ENCODE results near the gene GPC1. TPM values are rescaled to one million over a fixed set of nuclear protein-coding genes. Genes with fewer than 3 reads are reported as not detected.
A peak's percentile ranks its signal among the peaks of the same experiment; 100 is the strongest.

GPC1 gene
- polyA plus RNA-seq, 1 of the 3 experiments (the other 2 are of a cell fraction), result 65.5 TPM

DNA sequence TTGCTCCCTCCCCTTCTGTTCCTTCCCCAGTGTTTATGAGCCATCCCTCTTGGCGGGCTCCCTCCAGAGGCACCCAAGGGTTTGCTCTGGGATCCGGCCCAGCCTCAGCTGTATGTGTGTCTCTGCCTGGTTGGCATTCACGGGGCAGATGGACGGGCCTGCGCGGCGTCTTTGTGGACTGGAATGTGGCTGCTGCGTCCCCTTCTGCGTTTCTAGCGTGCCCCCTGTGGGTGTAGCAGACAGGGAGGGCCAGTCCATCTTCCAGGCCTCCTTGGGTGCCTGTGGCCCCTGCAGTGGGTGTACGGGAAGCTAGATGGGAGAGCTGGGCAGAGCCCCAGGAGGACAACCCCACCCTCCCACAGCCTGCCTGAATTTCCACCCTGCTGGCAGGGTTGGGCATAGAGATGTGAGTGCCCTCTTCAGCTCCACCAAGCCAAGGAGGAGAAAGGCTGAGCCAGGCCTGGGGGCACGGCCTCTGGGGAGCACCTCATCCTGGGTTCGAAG is 15.7 kb downstream of the GPC1 start:
- POLR2A ChIA-PET, result interaction anchor here (1.1 kb wide), 1 partner anchor 14 kb away, joined by 3 read pairs; no protein-coding TSS in a partner anchor
- 100% methylated on average over 2 of the region's 13 CpGs for WGBS (ENCODE audit: low lambda C conversion rate)
- Histone ChIP-seq H3K4me1 (ENCODE audit: control insufficient read depth in 1 of 2, insufficient read depth in 2 of 2, low read depth in 1 of 2, low read length in 1 of 2) (peaks cover 6 to 24% of the 10 kb centered on the region in 2 experiments; a peak in 2 of 4 replicates), H3K79me2 (ENCODE audit: insufficient read depth) (peaks cover 16% of the 10 kb centered on the region; the same call in 1 of the 2 replicates), H3K27ac (ENCODE audit: low read depth in 2 of 2, low read length in 1 of 2) (no peak overlapping the region), H2AFZ (ENCODE audit: low read depth) (no peak overlapping the region), H3K9me3 (no peaks in the 10 kb centered on the region), H4K20me1 (ENCODE audit: insufficient read depth) (peaks cover 75% of the 10 kb centered on the region), H3F3A (replicated peaks; ENCODE audit: insufficient read depth) (no peaks in the 10 kb centered on the region), H3K4me2 (no peak overlapping the region), H3K36me3 (replicated peaks in 1 of 2; ENCODE audit: control insufficient read depth in 1 of 2, insufficient read depth in 2 of 2, low read length in 1 of 2) (no peaks in the 10 kb centered on the region), H3K4me3 (ENCODE audit: low read depth in 2 of 2, low read length in 1 of 2) (no peak overlapping the region), H3K9ac (no peak overlapping the region), H3K9me2 (no peaks in the 10 kb centered on the region), H3K27me3 (ENCODE audit: insufficient read depth) (no peaks in the 10 kb centered on the region)
- CTCF ChIA-PET, result interaction anchor here (1.0 to 1.8 kb wide), 3 partner anchors 15 to 219 kb away, joined by 3 to 5 read pairs (median 5); partner anchors contain the start of gene GPC1
- DNase-seq, result no peak
- TF ChIP-seq, protein P1, sequence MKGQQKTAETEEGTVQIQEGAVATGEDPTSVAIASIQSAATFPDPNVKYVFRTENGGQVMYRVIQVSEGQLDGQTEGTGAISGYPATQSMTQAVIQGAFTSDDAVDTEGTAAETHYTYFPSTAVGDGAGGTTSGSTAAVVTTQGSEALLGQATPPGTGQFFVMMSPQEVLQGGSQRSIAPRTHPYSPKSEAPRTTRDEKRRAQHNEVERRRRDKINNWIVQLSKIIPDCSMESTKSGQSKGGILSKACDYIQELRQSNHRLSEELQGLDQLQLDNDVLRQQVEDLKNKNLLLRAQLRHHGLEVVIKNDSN (IDR thresholded peaks at IDR 0.05; ENCODE audit: borderline replicate concordance, low read depth), result no peak
- TF ChIP-seq RXRA (IDR thresholded peaks at IDR 0.05; ENCODE audit: borderline replicate concordance, low read depth) (no peak), RCOR1 (IDR thresholded peaks at IDR 0.05; ENCODE audit: low read length) (no peak), FOXM1 (IDR thresholded peaks at IDR 0.05; ENCODE audit: low read depth) (no peak), FOXJ3 (CRISPR knock-in tag; IDR thresholded peaks at IDR 0.05) (no peak), ELF1 (IDR thresholded peaks at IDR 0.05) (no peak), TEAD4 (IDR thresholded peaks at IDR 0.05; ENCODE audit: borderline replicate concordance, insufficient read depth) (no peak)

DNA sequence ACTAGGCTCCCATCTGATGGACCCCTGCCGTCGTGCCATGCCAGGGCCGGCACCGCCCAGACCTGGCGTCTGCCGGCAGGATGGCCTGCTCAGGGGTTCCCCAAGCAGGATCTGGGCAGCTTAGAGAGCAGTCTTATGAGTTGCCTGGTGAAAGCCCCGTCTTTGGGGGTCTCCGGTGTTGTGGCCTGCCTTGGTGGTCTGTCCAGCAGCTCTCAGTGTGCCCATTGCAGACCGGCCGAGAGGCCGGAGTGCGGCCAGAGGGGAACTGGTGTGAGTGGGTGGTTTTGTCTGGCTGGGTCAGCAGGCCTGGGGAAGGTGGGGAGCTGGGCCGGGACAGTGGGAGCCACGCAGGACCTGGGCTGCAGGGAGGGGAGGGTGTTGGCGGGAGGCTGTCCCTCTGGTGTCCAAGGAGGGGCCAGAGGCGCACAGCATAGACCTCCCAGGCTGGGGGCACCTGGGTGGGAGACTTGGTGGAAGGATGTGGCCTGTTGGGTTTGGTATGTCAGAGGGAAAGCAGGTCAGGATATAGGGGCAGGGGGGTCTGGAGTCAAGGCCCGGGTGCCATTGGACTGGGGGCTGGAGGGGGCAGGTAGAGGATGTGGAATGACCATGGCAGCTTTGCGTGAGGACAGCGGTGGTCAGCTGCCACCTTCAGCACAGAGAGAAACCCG is 16.5 kb downstream of the GPC1 start:
- Histone ChIP-seq H4K20me1 (ENCODE audit: insufficient read depth) (peaks cover 75% of the 10 kb centered on the region), H3K4me2 (peak overlapping the region; percentile 89), H3F3A (replicated peaks; ENCODE audit: insufficient read depth) (no peaks in the 10 kb centered on the region), H3K27me3 (ENCODE audit: insufficient read depth) (no peaks in the 10 kb centered on the region), H3K9ac (peak overlapping the region; percentile 48), H3K9me2 (no peaks in the 10 kb centered on the region), H2AFZ (ENCODE audit: low read depth) (no peak overlapping the region), H3K4me3 (ENCODE audit: low read depth in 2 of 2, low read length in 1 of 2) (peak overlapping the region; percentile 64 to 68), H3K9me3 (no peaks in the 10 kb centered on the region), H3K4me1 (ENCODE audit: control insufficient read depth in 1 of 2, insufficient read depth in 2 of 2, low read depth in 1 of 2, low read length in 1 of 2) (peaks cover 6 to 24% of the 10 kb centered on the region in 2 experiments; a peak in 2 of 4 replicates), H3K27ac (ENCODE audit: low read depth in 2 of 2, low read length in 1 of 2) (peak overlapping the region in 1 of 2 experiments; percentile 58; a peak in 1 of 4 replicates), H3K36me3 (replicated peaks in 1 of 2; ENCODE audit: control insufficient read depth in 1 of 2, insufficient read depth in 2 of 2, low read length in 1 of 2) (no peaks in the 10 kb centered on the region), H3K79me2 (ENCODE audit: insufficient read depth) (peaks cover 16% of the 10 kb centered on the region; the same call in 1 of the 2 replicates)
- ChIA-PET POLR2A (no interaction called here), CTCF (interaction anchor here (0.6 to 1.8 kb wide), 3 partner anchors 16 to 234 kb away, joined by 3 to 5 read pairs (median 4); partner anchors contain the start of gene GPC1)
- TF ChIP-seq TEAD4 (IDR thresholded peaks at IDR 0.05; ENCODE audit: borderline replicate concordance, insufficient read depth) (no peak), FOXJ3 (CRISPR knock-in tag; IDR thresholded peaks at IDR 0.05) (no peak), ELF1 (IDR thresholded peaks at IDR 0.05) (no peak), RXRA (IDR thresholded peaks at IDR 0.05; ENCODE audit: borderline replicate concordance, low read depth) (no peak), EZH2phosphoT487 (IDR thresholded peaks at IDR 0.05; ENCODE audit: borderline replicate concordance, low read depth) (no peak), GABPA (IDR thresholded peaks at IDR 0.05; ENCODE audit: low read depth) (no peak), CHD2 (IDR thresholded peaks at IDR 0.05; ENCODE audit: low read length, partially characterized antibody) (no peak), SMC3 (IDR thresholded peaks at IDR 0.05; ENCODE audit: low read depth, low read length) (no peak), NFIC (IDR thresholded peaks at IDR 0.05; ENCODE audit: borderline replicate concordance) (no peak), NRF1 (IDR thresholded peaks at IDR 0.05; ENCODE audit: low read depth, low read length) (no peak), POLR2AphosphoS5 (IDR thresholded peaks at IDR 0.05; ENCODE audit: low read depth, low read length) (no peak), SIN3A (IDR thresholded peaks at IDR 0.05; ENCODE audit: borderline replicate concordance, low read depth, low read length) (no peak)
- TF ChIP-seq, protein P2, sequence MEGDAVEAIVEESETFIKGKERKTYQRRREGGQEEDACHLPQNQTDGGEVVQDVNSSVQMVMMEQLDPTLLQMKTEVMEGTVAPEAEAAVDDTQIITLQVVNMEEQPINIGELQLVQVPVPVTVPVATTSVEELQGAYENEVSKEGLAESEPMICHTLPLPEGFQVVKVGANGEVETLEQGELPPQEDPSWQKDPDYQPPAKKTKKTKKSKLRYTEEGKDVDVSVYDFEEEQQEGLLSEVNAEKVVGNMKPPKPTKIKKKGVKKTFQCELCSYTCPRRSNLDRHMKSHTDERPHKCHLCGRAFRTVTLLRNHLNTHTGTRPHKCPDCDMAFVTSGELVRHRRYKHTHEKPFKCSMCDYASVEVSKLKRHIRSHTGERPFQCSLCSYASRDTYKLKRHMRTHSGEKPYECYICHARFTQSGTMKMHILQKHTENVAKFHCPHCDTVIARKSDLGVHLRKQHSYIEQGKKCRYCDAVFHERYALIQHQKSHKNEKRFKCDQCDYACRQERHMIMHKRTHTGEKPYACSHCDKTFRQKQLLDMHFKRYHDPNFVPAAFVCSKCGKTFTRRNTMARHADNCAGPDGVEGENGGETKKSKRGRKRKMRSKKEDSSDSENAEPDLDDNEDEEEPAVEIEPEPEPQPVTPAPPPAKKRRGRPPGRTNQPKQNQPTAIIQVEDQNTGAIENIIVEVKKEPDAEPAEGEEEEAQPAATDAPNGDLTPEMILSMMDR (IDR thresholded peaks at IDR 0.05), result no peak
- 62% methylated on average over 12 of the region's 20 CpGs for WGBS (ENCODE audit: low lambda C conversion rate)
- DNase-seq, result no peak

All from SK-N-SH (cell line).